Naive B cell (primary cell): ENCODE measurements around the gene IRF8. TPM values are rescaled to one million over a fixed set of nuclear protein-coding genes. Genes with fewer than 3 reads are reported as not detected.
"Not testable (repeated sequence)": the region's sequence is repeated elsewhere in the genome, so short reads cannot be mapped to it uniquely, and the experiment has no call there.

Source experiments
- ATAC-seq, 2 donors: fragments of 150-1000 bp; cut with Tn5 transposase; 2 replicates each; pipeline ENCODE4 v1.10.0; 2021; ENCODE audit warnings: low read depth in 2 of 2, mild to moderate bottlenecking in 2 of 2, moderate library complexity in 2 of 2
- DNase-seq: peaks from one replicate; pipeline ENCODE4 v3.0.0; 2022
- H3K27ac Mint-ChIP-seq, 6 donors: one replicate each; pipeline ENCODE4 v1.8.0; 2020 to 2022; ENCODE audit warnings: mild to moderate bottlenecking in 6 of 6, mixed read lengths in 6 of 6, moderate library complexity in 5 of 6, inconsistent platforms in 2 of 6
- H3K27me3 Mint-ChIP-seq, 3 donors: one replicate each; pipeline ENCODE4 v1.8.0; 2021 to 2022; ENCODE audit warnings: mixed read lengths in 3 of 3, mild to moderate bottlenecking in 1 of 3
- H3K36me3 Mint-ChIP-seq, 2 donors: one replicate each; pipeline ENCODE4 v1.8.0; 2020 to 2022; ENCODE audit warnings: mixed read lengths in 2 of 2, inconsistent platforms in 1 of 2, mild to moderate bottlenecking in 1 of 2
- H3K4me1 Mint-ChIP-seq, 3 donors: one replicate each; pipeline ENCODE4 v1.8.0; 2020 to 2022; ENCODE audit warnings: mixed read lengths in 3 of 3, inconsistent platforms in 1 of 3, mild to moderate bottlenecking in 1 of 3, moderate library complexity in 1 of 3
- H3K4me3 Mint-ChIP-seq, 8 donors: one replicate each; pipeline ENCODE4 v1.8.0; 2020 to 2022; ENCODE audit warnings: mild to moderate bottlenecking in 8 of 8, mixed read lengths in 8 of 8, moderate library complexity in 8 of 8, inconsistent platforms in 2 of 8
- H3K9me3 Mint-ChIP-seq, 7 donors: one replicate each; pipeline ENCODE4 v1.8.0; 2020 to 2022; ENCODE audit warnings: mixed read lengths in 7 of 7, mild to moderate bottlenecking in 5 of 7, inconsistent platforms in 2 of 7, moderate library complexity in 1 of 7
- polyA plus RNA-seq, 6 donors: library from polyadenylated mRNA; unstranded; fragments of 300-500 nt; fragmentation: Illumina TruSeq; gene quantifications; one replicate each; pipeline ENCODE4 v1.2.3, GENCODE V29; 2021; ENCODE audit warnings: low read depth in 6 of 6

Gene IRF8
- polyA plus RNA-seq, 6 donors from 2014 or later: 646 to 909 (median 752) TPM

DNA sequence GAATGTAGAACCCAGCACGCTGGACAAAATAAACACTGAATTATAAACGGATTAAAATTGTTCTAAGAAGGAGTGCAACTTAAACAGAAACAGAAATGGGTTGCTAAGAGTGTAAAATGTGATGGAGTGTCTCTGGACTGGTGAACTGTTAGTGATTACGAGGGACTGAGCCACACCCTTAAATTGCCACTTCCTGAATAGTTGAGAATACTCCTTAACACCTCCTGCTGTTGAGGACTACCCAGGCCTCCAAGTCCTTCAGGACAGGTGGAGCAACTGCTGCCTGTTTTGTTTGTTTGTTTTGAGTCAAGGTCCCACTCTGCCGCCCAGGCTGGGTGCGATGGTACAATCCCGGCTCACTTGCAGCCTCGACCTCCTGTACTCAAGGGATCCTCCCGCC lies 25.8 kb upstream of the IRF8 start:
- H3K27ac Mint-ChIP-seq: peak overlapping the region in 5 of 6 donors; percentile 8 to 77 (median 73)
- DNase-seq (no peak), ATAC-seq (no peak)
- peaks cover 0 to 4% (median 0%) of the 10 kb centered on the region in 7 donors for H3K9me3 Mint-ChIP-seq
- H3K27me3 Mint-ChIP-seq: no peaks in the 10 kb centered on the region
- peaks cover 52 to 63% (median 53%) of the 10 kb centered on the region in 3 donors for H3K4me1 Mint-ChIP-seq
- peak overlapping the region in 3 of 8 donors; percentile 14 to 41 (median 37) for H3K4me3 Mint-ChIP-seq
- H3K36me3 Mint-ChIP-seq: no peaks in the 10 kb centered on the region

GRCh38 chr16:85874031-85874430 lies 24.9 kb upstream of the IRF8 start:
- H3K4me3 Mint-ChIP-seq, DNase-seq, H3K27me3 Mint-ChIP-seq, H3K9me3 Mint-ChIP-seq, H3K36me3 Mint-ChIP-seq: not testable (repeated sequence)
- peak; percentile 28 to 35 for ATAC-seq
- Mint-ChIP-seq H3K4me1 (peaks cover 43 to 56% (median 44%) of the 10 kb centered on the region in 3 donors), H3K27ac (peak overlapping the region in 1 of 6 donors; percentile 57)

GRCh38 chr16:85878407-85878806 lies 20.6 kb upstream of the IRF8 start:
- Mint-ChIP-seq H3K9me3 (peaks cover 0 to 18% (median 13%) of the 10 kb centered on the region in 7 donors), H3K36me3 (no peaks in the 10 kb centered on the region), H3K4me3 (no peak overlapping the region), H3K27me3 (no peaks in the 10 kb centered on the region), H3K27ac (peak overlapping the region in 1 of 6 donors; percentile 63), H3K4me1 (peaks cover 11 to 21% (median 18%) of the 10 kb centered on the region in 3 donors)
- DNase-seq (no peak), ATAC-seq (no peak)

GRCh38 chr16:85878875-85879274 lies 20.1 kb upstream of the IRF8 start:
- H3K27ac Mint-ChIP-seq: peak overlapping the region in 1 of 6 donors; percentile 63

DNA sequence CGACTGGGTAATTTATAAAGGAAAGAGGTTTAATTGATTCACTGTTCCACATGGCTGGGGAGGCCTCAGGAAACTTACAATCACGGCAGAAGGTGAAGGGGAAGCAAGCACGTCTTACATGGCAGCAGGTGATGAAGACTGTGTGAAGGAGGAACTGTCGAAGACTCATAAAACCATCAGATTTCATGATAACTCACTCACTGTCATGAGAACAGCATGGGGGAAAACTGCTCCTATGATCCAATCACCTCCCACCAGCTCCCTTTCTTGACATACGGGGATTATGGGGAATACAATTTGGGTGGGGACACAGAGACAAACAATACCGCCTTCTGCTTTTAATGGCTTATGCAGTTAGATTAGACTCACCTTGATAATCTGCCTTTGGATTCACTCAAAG lies 19.4 kb upstream of the IRF8 start:
- ATAC-seq: no peak
- peaks cover 9 to 12% (median 12%) of the 10 kb centered on the region in 3 donors for H3K4me1 Mint-ChIP-seq
- DNase-seq: no peak
- peak overlapping the region in 1 of 6 donors; percentile 82 for H3K27ac Mint-ChIP-seq
- no peaks in the 10 kb centered on the region for H3K36me3 Mint-ChIP-seq
- peaks cover 0 to 18% (median 13%) of the 10 kb centered on the region in 7 donors for H3K9me3 Mint-ChIP-seq
- H3K27me3 Mint-ChIP-seq: peaks cover 0 to 10% (median 0%) of the 10 kb centered on the region in 3 donors
- no peak overlapping the region for H3K4me3 Mint-ChIP-seq

More at GRCh38 chr16:85878875-85879274, 20.1 kb upstream of the IRF8 start:
- H3K36me3 Mint-ChIP-seq: no peaks in the 10 kb centered on the region
- peaks cover 0 to 18% (median 13%) of the 10 kb centered on the region in 7 donors for H3K9me3 Mint-ChIP-seq
- H3K4me1 Mint-ChIP-seq: peaks cover 12 to 16% (median 16%) of the 10 kb centered on the region in 3 donors
- DNase-seq (no peak), ATAC-seq (no peak)
- no peak overlapping the region for H3K4me3 Mint-ChIP-seq
- peaks cover 0 to 3% (median 0%) of the 10 kb centered on the region in 3 donors for H3K27me3 Mint-ChIP-seq

DNA sequence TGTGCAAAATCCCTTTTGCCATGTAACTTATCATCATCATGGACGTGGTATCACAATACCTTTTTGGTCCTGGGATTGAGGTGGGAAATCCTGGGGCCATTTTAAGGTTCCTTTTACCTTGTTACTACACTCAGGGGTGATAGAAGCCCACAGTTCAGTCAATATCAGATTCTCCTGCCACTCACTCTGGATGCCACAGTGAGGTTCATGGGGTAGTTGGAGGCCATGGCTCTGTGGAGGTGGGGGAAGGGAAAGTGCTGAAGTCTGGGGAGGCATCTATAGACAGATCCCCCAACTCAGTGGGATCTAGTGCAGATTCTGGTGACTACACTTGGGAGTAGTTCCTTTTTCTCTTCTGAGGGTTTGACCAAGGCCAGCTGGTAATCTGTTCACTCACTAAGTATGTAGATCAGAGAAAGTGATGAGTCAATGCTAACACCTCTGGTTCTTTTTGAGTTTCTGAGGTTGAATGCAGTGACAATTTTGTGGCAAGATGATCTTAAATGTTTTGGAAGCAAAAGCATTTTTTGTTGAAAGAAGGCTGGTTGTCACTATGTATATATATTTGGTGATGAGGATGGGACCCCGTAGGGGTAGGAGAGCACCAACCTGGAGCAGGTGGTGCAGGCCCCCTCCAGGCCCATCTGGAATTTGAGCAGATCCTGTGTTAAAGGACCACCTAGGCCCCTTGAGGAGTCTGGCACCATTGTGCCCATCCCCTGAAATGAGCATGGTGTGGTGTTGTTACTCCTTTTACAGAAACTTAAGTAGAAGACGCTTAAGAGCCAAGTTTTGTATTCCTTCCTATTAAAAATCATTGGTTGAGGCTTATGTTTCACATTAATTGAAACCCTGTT lies 18.8 kb upstream of the IRF8 start:
- peak overlapping the region in 1 of 8 donors; percentile 44 for H3K4me3 Mint-ChIP-seq
- H3K27ac Mint-ChIP-seq: peak overlapping the region in 3 of 6 donors; percentile 41 to 83 (median 65)
- peaks cover 0 to 18% (median 13%) of the 10 kb centered on the region in 7 donors for H3K9me3 Mint-ChIP-seq
- H3K36me3 Mint-ChIP-seq: no peaks in the 10 kb centered on the region
- no peak for DNase-seq
- H3K27me3 Mint-ChIP-seq: peaks cover 0 to 10% (median 0%) of the 10 kb centered on the region in 3 donors
- H3K4me1 Mint-ChIP-seq: peaks cover 9 to 14% (median 13%) of the 10 kb centered on the region in 3 donors
- ATAC-seq: no peak

DNA sequence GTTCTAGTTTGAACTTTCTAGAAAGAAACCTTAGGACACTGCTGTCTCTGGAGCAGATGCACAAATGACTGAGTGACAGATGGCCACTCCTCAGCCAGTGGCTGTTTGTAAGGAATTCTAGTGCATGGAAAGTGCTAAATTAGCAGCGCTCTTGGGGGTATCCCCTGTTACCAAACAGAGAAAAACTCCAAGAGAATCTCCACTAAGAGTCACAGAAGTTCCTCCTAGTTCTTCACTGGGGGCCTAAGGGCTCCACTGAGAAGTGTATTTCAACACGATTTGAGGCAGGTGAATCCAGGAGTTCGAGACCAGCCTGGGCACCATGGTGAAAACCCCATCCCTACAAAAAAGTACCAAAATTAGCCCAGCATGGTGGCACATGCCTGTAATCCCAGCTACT lies 18.1 kb upstream of the IRF8 start:
- ATAC-seq (no peak), DNase-seq (no peak)
- H3K9me3 Mint-ChIP-seq: peaks cover 0 to 18% (median 13%) of the 10 kb centered on the region in 7 donors
- peak overlapping the region in 1 of 6 donors; percentile 12 for H3K27ac Mint-ChIP-seq
- H3K27me3 Mint-ChIP-seq: peaks cover 0 to 10% (median 0%) of the 10 kb centered on the region in 3 donors
- H3K4me1 Mint-ChIP-seq: peaks cover 13 to 17% (median 16%) of the 10 kb centered on the region in 3 donors
- no peaks in the 10 kb centered on the region for H3K36me3 Mint-ChIP-seq
- H3K4me3 Mint-ChIP-seq: no peak overlapping the region

- H3K9me3 Mint-ChIP-seq: peaks cover 0 to 18% (median 13%) of the 10 kb centered on the region in 7 donors
- peaks cover 13 to 17% (median 16%) of the 10 kb centered on the region in 3 donors for H3K4me1 Mint-ChIP-seq
- no peak overlapping the region for H3K27ac Mint-ChIP-seq
- DNase-seq (no peak), ATAC-seq (no peak)
- H3K36me3 Mint-ChIP-seq: no peaks in the 10 kb centered on the region
- peaks cover 0 to 10% (median 0%) of the 10 kb centered on the region in 3 donors for H3K27me3 Mint-ChIP-seq
- H3K4me3 Mint-ChIP-seq: no peak overlapping the region
Measured at GRCh38 chr16:85881436-85881835, 17.5 kb upstream of the IRF8 start.

DNA sequence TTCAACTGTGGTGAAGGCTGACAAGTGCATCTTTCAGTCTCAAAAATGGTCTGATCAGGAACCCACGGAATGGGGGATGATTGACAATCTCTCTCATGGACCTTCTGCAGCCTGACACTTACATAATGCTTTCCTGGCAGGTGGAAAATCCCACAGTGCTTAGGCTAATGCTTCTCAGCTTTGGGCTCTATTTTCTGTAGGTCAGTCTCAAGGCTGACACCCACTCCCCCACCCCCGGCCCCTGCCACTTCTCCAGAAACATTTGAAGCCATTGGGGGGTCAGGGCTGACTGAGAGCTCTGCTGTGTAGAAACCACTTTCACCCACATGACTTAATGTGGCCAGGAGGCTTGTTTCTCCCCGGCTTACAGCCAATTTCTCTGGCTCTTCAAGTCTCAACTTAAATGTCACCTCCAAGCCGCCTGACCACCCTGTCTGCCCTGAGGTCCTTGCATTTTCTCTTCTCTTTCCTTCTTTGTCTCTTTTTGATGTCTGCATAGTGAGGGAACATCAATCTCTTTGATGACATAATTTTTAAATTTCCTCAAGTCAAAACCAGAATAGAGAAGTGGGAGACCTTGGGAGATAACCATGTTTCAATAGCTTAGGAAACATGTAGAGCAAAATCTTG lies 16.7 kb upstream of the IRF8 start:
- H3K27ac Mint-ChIP-seq: peak overlapping the region in 2 of 6 donors; percentile 8 to 29
- ATAC-seq: no peak

GRCh38 chr16:85883813-85884212 lies 15.1 kb upstream of the IRF8 start:
- DNase-seq (no peak), ATAC-seq (no peak)
- no peak overlapping the region for H3K4me3 Mint-ChIP-seq
- peaks cover 0 to 14% (median 11%) of the 10 kb centered on the region in 7 donors for H3K9me3 Mint-ChIP-seq
- H3K36me3 Mint-ChIP-seq: no peaks in the 10 kb centered on the region
- peak overlapping the region in 3 of 6 donors; percentile 10 to 20 (median 10) for H3K27ac Mint-ChIP-seq
- peaks cover 0 to 10% (median 0%) of the 10 kb centered on the region in 3 donors for H3K27me3 Mint-ChIP-seq
- H3K4me1 Mint-ChIP-seq: peaks cover 21 to 28% (median 26%) of the 10 kb centered on the region in 3 donors

More for the DNA sequence above, 16.7 kb upstream of the IRF8 start:
- no peaks in the 10 kb centered on the region for H3K36me3 Mint-ChIP-seq
- no peak for DNase-seq
- peaks cover 14 to 17% (median 17%) of the 10 kb centered on the region in 3 donors for H3K4me1 Mint-ChIP-seq
- H3K9me3 Mint-ChIP-seq: peaks cover 0 to 18% (median 11%) of the 10 kb centered on the region in 7 donors
- peaks cover 0 to 10% (median 0%) of the 10 kb centered on the region in 3 donors for H3K27me3 Mint-ChIP-seq
- H3K4me3 Mint-ChIP-seq: no peak overlapping the region

- H3K9me3 Mint-ChIP-seq: peaks cover 0 to 4% (median 2%) of the 10 kb centered on the region in 7 donors
- H3K27ac Mint-ChIP-seq: peak overlapping the region in 1 of 6 donors; percentile 1
- H3K36me3 Mint-ChIP-seq: no peaks in the 10 kb centered on the region
- no peak for ATAC-seq
- H3K4me1 Mint-ChIP-seq: peaks cover 27 to 37% (median 30%) of the 10 kb centered on the region in 3 donors
- H3K27me3 Mint-ChIP-seq: peaks cover 0 to 10% (median 0%) of the 10 kb centered on the region in 3 donors
- no peak for DNase-seq
- no peak overlapping the region for H3K4me3 Mint-ChIP-seq
Measured at GRCh38 chr16:85884808-85885463, 14.0 kb upstream of the IRF8 start.

GRCh38 chr16:85885537-85885936 lies 13.4 kb upstream of the IRF8 start:
- peak overlapping the region in 1 of 6 donors; percentile 1 for H3K27ac Mint-ChIP-seq
- no peaks in the 10 kb centered on the region for H3K9me3 Mint-ChIP-seq
- peaks cover 24 to 37% (median 32%) of the 10 kb centered on the region in 3 donors for H3K4me1 Mint-ChIP-seq
- no peak overlapping the region for H3K4me3 Mint-ChIP-seq
- DNase-seq: no peak
- ATAC-seq: no peak
- no peaks in the 10 kb centered on the region for H3K36me3 Mint-ChIP-seq
- H3K27me3 Mint-ChIP-seq: peaks cover 0 to 10% (median 0%) of the 10 kb centered on the region in 3 donors
